Activated naive CD4-positive, alpha-beta T cell (primary cell): Measurements from ENCODE around the gene TMEM63B.
"Not testable (repeated sequence)": the region's sequence is repeated elsewhere in the genome, so short reads cannot be mapped to it uniquely, and the experiment has no call there.

Experiments
- DNase-seq, 4 experiments: peaks; one replicate each; lab custom pipeline; 2025; lab: John Stamatoyannopoulos, UW

The TMEM63B gene

GRCh38 chr6:44194326-44194725 lies 67.0 kb downstream of the TMEM63B start:
- no peak for DNase-seq

- DNase-seq = not testable (repeated sequence)
These were observed 69.0 kb downstream of the TMEM63B start for GRCh38 chr6:44196351-44196750.

GRCh38 chr6:44198684-44199083 lies 71.3 kb downstream of the TMEM63B start:
- DNase-seq = no peak

GRCh38 chr6:44199883-44200282 lies 72.5 kb downstream of the TMEM63B start:
- no peak for DNase-seq

- DNase-seq = no peak
These were observed 73.8 kb downstream of the TMEM63B start for GRCh38 chr6:44201200-44201599.

- DNase-seq = no peak
These were observed 74.4 kb downstream of the TMEM63B start for GRCh38 chr6:44201638-44202303.

GRCh38 chr6:44202332-44202971 lies 75.1 kb downstream of the TMEM63B start:
- no peak for DNase-seq

GRCh38 chr6:44202972-44203750 lies 75.8 kb downstream of the TMEM63B start:
- no peak for DNase-seq

GRCh38 chr6:44203955-44204354 lies 76.6 kb downstream of the TMEM63B start:
- DNase-seq = no peak
